Neuron (in vitro differentiated cells): ENCODE measurements around the gene KCTD15.

Experiments
- H2AFZ ChIP-seq: one replicate; pipeline ENCODE4 v1.6.1; 2013; ENCODE audit warnings: low read depth, mild to moderate bottlenecking, inconsistent platforms, low read length, moderate library complexity
- H3K27me3 ChIP-seq: one replicate; pipeline ENCODE4 v1.6.1; 2013; ENCODE audit warnings: low read length; ENCODE audit not compliant: insufficient read depth
- H3K36me3 ChIP-seq: one replicate; pipeline ENCODE4 v1.6.1; 2013; ENCODE audit warnings: low read length; ENCODE audit not compliant: insufficient read depth
- H3K4me1 ChIP-seq: one replicate; pipeline ENCODE4 v1.6.1; 2013; ENCODE audit warnings: low read length; ENCODE audit not compliant: insufficient read depth
- H3K4me3 ChIP-seq: 2 replicates; pipeline ENCODE4 v1.5.1; 2013; ENCODE audit warnings: mild to moderate bottlenecking, low read length, moderate library complexity
- H3K9me3 ChIP-seq: one replicate; pipeline ENCODE4 v1.6.1; 2013; ENCODE audit warnings: low read length

KCTD15 gene

DNA sequence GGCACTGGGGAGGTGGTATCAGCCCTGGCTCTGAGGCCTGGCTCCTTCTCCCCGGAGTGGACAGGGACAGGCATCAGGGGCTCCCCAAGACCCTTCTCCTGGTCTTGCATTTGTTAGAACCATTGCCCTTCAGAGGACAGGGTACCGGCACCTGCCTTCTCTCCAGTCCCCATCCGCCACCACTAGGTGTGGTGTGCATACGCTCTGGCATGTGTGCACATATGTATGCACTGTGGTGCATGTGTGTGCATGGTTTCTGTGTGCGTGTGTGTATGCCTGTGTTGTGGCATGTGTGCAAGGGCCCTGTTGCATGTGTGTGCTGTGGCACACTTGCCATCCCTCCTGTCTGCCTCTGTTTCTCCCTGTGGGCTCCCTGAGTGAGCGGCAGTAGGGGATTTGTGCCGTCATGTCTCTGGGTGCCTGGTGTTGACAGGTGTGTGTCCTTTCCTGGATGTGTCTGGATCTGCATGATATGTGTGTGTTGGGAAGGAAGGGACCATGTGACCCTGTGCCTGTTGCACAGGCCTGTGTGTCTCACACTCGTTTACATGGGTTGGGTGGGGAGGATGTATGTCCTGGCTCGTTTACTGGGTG is 9.3 kb downstream of the KCTD15 start:
- Histone ChIP-seq H3K36me3 (peaks cover 79% of the 10 kb centered on the region), H3K4me3 (no peak overlapping the region), H3K9me3 (no peaks in the 10 kb centered on the region), H2AFZ (no peak overlapping the region), H3K4me1 (no peaks in the 10 kb centered on the region), H3K27me3 (no peaks in the 10 kb centered on the region)

DNA sequence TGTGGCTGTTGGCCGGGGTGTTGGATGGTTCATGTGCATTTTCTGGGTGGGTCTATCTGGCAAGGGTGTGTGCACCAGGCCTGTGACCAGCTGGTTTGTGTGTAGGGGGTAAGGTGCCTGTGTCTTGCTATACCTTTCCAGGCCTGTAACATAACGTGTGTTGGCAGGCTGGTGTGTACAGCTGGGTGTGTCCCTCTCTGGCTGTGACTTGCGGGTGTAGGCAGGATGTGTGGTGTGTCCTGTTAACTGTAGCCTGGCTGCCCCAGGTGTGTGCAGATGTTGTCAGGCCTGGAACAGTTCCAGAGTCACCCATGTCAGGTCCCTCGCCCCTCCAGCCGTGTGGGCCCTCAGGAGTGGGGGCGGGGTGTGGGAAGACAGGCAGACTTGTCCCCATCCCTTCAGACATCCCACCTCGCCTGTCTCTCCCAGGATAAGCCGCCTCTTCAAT is 9.8 kb downstream of the KCTD15 start:
- Histone ChIP-seq H3K4me3 (no peak overlapping the region), H3K36me3 (peaks cover 77% of the 10 kb centered on the region), H3K27me3 (no peaks in the 10 kb centered on the region), H2AFZ (no peak overlapping the region), H3K4me1 (no peaks in the 10 kb centered on the region), H3K9me3 (no peaks in the 10 kb centered on the region)

DNA sequence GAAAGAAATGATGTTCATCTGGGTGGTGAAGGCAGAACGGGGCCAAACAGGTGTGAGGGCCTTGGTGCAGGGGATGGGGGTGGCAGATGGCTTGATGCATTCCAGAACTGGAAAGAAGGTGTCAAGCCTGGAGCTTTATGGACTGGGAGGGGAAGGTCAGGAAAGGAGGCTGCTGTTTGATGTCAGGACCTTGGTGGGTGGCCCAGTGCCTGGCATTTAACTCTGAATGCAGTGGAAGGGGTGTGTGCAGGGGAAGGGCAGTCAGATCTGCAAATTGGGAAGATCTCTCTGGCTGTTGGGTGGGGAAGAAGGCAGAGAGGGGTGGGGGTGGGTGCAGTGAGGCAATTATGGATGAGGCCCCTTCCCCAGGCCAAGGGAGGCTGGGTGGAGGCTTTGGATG is 11.7 kb downstream of the KCTD15 start:
- Histone ChIP-seq H2AFZ (no peak overlapping the region), H3K9me3 (no peaks in the 10 kb centered on the region), H3K27me3 (no peaks in the 10 kb centered on the region), H3K36me3 (peaks cover 78% of the 10 kb centered on the region), H3K4me1 (no peaks in the 10 kb centered on the region), H3K4me3 (no peak overlapping the region)

DNA sequence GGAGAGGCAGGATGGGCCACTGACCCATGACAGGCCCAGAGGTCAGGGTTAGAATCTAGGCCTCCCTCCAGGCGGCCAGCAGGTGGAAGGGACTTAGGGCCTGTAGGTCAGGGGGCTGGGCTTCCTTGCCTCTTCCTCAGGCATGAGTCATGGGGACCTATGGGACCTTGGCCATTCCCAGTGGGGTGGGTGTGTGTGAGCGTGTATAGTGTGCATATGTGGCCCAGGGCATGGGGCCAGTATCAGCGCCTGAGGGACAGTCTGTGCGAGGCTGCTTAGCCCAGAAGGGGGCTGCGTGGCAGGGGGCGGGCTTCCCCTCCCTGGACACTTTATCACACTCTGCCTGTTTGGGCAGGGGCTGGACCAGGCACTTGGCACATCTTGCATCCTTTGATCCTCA is 13.3 kb downstream of the KCTD15 start:
- H3K36me3 ChIP-seq = peaks cover 72% of the 10 kb centered on the region
- H3K4me1 ChIP-seq = no peaks in the 10 kb centered on the region
- no peaks in the 10 kb centered on the region for H3K27me3 ChIP-seq
- H3K4me3 ChIP-seq = no peak overlapping the region
- H2AFZ ChIP-seq = no peak overlapping the region
- H3K9me3 ChIP-seq = no peaks in the 10 kb centered on the region

DNA sequence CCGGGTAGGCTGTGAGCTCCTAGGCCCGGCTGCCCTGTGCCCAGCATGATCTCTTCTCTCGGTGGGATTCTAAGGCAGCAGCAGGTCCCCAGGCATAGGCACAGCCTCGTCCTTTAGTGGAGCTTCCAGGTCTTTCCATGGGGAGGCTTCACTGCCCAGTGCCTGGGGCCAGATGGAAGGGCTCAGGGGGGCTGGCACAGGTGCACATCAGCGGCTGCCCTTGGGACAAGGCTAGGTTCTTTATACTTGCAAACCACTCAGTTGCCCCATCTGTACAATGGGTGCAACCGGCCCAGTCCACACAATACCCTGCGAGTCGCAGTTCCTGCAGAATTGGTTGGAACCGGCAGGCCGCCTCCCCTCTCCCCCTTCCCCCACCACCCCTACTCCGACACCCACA is 14.2 kb downstream of the KCTD15 start:
- Histone ChIP-seq H3K4me3 (no peak overlapping the region), H3K27me3 (no peaks in the 10 kb centered on the region), H2AFZ (no peak overlapping the region), H3K9me3 (no peaks in the 10 kb centered on the region), H3K36me3 (peaks cover 64% of the 10 kb centered on the region), H3K4me1 (no peaks in the 10 kb centered on the region)

DNA sequence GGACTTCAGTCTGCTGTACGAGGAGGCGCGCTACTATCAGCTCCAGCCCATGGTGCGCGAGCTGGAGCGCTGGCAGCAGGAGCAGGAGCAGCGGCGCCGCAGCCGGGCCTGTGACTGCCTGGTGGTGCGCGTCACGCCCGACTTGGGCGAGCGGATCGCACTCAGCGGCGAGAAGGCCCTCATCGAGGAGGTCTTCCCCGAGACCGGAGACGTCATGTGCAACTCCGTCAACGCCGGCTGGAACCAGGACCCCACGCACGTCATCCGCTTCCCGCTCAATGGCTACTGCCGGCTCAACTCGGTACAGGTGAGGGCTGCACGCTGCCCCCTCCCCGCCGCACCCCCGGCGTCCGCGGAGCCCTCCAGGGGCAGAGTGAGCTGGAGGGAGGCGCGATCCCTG is 14.6 kb downstream of the KCTD15 start:
- Histone ChIP-seq H2AFZ (no peak overlapping the region), H3K36me3 (peaks cover 60% of the 10 kb centered on the region), H3K27me3 (no peaks in the 10 kb centered on the region), H3K9me3 (no peaks in the 10 kb centered on the region), H3K4me3 (no peak overlapping the region), H3K4me1 (no peaks in the 10 kb centered on the region)

DNA sequence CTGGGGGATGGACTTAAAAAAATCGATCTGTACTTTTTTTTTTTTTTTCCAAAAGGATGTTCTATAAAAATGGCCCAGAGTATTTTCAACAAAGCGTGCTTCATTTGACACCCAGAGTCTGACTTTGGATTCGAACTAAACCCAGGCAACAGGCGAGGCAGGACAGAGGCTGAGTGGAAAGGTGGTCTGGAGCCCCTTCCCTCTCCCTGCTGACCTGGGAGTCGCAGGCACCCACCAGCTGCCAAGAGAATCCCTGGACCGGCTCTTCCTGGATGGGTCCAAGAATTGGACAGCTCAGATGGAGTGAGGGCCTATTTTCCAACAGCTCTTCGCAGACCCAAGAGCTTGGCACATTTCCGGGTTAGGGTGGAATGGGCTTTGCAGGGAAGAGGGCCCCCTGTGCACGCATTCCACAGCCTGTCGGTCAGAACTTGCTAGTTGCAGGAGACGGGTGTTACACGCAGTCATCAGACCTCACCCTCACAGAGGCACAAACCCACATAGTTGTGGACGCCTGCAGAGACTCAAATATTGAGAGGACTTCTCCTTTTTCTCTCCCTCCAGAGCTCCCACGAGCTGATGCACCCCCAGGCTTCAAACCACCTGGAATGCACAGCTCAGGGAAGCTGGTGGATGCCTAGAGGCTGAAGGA is 15.2 kb downstream of the KCTD15 start:
- Histone ChIP-seq H3K4me1 (no peaks in the 10 kb centered on the region), H3K27me3 (no peaks in the 10 kb centered on the region), H2AFZ (no peak overlapping the region), H3K9me3 (no peaks in the 10 kb centered on the region), H3K36me3 (peaks cover 54% of the 10 kb centered on the region), H3K4me3 (no peak overlapping the region)

DNA sequence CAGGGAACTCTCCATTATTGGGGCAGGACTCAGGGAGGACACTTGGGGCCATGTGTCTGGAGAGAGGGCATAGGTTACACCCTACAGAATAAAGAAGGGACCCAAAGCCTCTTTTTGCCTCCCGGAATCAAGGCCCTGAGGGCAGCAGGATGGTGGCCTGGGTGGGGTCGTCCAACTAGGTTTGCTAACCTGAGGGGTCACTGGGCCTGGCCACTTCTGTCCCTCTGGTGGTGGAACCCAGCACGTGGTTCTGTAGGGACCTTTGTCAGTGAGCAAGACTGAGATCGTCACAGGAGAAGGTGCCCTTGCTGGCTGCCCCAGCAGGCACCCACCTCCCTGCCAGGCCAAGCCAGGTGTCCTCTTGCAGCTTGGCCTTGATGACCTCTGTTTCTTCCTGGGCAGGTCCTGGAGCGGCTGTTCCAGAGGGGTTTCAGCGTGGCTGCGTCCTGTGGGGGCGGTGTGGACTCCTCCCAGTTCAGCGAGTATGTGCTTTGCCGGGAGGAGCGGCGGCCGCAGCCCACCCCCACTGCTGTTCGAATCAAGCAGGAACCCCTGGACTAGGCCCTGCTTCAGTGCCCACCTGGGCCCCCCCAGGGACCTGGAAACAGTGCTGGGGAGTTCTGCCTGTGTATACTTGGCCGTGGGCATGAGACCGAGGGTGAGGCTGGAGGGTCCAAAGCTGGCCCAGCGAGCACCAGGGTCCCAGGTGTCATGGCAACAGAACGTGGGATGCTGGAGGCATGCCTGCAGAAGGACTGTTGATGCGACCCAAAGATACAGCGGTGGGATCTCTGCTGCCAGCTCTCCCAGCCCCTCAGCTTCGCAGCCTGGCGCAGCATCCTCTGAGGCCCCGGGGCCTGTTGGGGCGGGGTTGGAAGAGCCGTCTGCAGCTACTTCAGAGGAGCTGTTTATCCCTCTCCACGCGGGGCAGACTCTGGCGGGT is 16.0 kb downstream of the KCTD15 start:
- no peaks in the 10 kb centered on the region for H3K9me3 ChIP-seq
- no peak overlapping the region for H2AFZ ChIP-seq
- no peaks in the 10 kb centered on the region for H3K4me1 ChIP-seq
- H3K36me3 ChIP-seq = peaks cover 49% of the 10 kb centered on the region
- H3K4me3 ChIP-seq = no peak overlapping the region
- H3K27me3 ChIP-seq = no peaks in the 10 kb centered on the region

DNA sequence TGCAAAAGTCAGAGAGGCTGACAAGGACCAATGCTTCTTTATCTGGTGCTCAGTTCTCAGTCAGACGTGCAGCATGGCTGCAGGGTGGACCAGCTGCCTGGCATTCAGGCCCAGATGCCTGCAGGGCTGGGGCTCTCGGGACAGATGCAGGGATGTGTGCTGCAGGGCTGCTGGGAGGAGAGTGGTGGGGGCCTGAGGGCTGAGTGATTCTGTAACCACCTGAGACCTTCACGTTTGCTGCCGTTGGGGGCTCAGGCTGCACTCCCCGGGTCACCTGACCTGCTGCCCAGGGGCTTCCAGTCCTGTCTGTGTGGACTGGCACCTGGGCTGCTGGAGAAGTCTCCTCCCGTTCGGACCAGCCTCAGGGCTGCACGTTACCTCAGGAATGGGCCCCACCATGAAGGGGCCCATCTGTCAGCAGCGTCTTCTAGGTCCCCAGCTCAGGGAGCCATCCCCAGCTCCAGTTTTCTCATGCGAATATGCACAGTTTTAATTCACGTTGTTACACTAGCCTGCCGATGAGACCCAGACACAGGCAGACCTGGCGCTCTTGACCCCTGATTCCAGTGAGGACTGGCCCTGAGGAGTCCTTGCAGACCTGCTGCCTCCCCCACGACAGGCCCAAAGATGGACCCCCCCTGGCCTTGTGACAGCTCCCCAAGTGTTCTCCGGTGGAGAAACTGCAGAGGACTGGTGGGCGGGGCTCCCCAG is 16.9 kb downstream of the KCTD15 start:
- H3K36me3 ChIP-seq = peaks cover 41% of the 10 kb centered on the region
- peaks cover 5% of the 10 kb centered on the region for H3K4me1 ChIP-seq
- no peak overlapping the region for H2AFZ ChIP-seq
- no peak overlapping the region for H3K4me3 ChIP-seq
- H3K27me3 ChIP-seq = no peaks in the 10 kb centered on the region
- no peaks in the 10 kb centered on the region for H3K9me3 ChIP-seq

DNA sequence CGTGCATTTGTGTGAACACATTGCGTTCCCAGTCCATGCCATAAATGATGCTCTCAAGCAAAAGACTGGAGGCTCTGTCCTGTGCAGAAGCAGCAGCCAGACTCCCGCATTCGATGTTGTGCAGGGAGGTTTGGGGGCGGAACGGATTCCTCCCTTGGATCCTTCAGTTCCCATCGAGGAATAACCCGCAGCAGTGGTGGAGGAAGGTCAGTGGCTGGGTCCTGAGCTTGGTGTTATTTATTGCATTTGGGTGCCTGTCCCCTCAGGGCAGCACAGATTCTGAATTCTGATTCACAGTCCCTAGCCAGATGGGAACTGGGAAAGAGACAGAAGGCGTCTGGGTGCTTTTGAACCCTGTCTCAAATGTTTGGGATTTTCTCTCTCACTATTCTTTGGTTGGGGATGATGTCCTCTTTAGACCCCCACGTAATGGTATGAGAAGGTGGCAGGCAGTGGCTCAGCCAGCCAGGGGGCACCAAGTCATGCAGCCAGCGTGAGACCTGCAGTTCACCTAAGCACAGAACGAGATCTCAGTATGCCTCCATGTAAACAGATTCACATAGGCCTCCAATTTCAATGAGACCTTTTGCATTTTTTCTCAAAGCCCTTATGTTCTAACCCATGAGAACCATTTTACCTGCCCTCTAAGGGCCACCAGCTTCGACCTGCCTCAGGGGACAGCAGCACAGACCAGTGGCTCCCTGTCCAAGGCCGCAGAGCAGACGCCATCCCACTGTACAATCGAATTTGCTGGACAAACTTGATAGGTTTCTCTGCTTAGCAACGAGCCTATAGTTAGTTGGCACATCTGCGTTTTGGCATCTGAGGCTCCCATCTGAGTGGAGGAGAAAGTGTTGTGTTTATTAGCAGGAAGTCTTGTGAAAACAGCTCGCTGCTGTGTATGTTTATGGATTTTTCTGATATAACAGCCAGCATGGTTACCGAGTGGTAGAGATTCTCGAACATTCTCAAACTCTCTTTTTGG is 17.8 kb downstream of the KCTD15 start:
- no peaks in the 10 kb centered on the region for H3K27me3 ChIP-seq
- H3K4me1 ChIP-seq = peaks cover 12% of the 10 kb centered on the region
- H3K4me3 ChIP-seq = no peak overlapping the region
- H3K36me3 ChIP-seq = peaks cover 39% of the 10 kb centered on the region
- H2AFZ ChIP-seq = no peak overlapping the region
- no peaks in the 10 kb centered on the region for H3K9me3 ChIP-seq

DNA sequence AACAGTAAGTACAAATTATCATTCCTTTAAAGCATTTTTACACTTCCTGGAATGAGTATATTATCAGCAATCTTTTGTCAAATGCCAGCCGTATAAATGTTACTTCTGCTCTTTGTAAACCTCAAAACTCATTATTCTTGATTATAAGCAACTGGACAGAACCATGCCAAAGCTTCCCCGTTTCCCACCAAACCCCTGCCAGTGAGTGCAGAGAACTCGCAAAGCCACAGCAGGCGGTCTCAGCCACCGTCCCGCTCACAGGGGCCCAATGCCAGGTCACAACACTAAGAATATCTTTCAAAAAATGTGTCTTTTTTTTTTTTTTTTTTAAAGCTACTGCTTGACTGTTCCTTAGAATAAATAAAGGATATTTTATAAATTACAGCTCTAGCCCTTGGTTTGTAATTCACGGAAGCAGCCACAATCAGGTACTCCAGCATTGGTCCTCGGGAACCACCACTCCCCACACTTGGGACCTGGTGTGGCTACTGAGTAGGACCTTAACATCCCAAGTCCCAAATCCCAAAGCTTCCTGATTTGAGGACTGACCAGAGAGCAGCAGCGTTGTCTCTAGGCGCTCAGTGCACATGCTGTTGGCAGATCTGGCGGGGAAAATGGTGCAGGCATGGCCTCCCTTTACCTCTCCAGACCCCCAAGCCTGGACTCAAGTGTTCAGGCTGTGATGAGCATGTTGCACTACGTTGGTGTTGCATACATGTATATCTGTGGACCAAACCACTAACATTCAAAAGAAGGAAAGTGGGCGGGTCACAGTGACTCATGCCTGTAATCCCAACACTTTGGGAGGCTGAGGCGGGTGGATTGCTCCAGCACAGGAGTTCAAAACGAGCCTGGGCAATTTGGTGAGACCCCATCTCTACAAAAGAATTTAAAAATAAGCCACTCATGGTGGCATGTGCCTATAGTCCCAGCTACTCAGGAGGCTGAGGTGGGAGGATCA is 19.0 kb downstream of the KCTD15 start:
- Histone ChIP-seq H3K36me3 (peaks cover 32% of the 10 kb centered on the region), H3K9me3 (no peaks in the 10 kb centered on the region), H2AFZ (no peak overlapping the region), H3K27me3 (no peaks in the 10 kb centered on the region), H3K4me3 (no peak overlapping the region), H3K4me1 (peaks cover 24% of the 10 kb centered on the region)
